Stimulated activated CD4-positive, alpha-beta T cell treated with anti-CD3 and anti-CD28 coated beads, Interleukin-4, amount 100 ng/mL, for 48 hours (primary cell): Measurements from ENCODE around the gene GADD45G.

Source experiments
- DNase-seq, 2 donors: peaks; one replicate each; pipeline ENCODE4 v3.0.0-alpha.2; 2020; ENCODE audit warnings: low read depth in 2 of 2

The GADD45G gene

GRCh38 chr9:89609426-89610006, 4.7 kb downstream of the GADD45G start:
- DNase-seq = no peak

GRCh38 chr9:89610391-89610925, 5.6 kb downstream of the GADD45G start:
- DNase-seq = no peak

GRCh38 chr9:89611425-89611824, 6.6 kb downstream of the GADD45G start:
- DNase-seq = no peak

GRCh38 chr9:89612566-89613278, 7.9 kb downstream of the GADD45G start:
- DNase-seq = no peak

- DNase-seq = no peak
Observed at GRCh38 chr9:89613912-89614892, 9.4 kb downstream of the GADD45G start.

- no peak for DNase-seq
Observed at GRCh38 chr9:89615661-89616060, 10.8 kb downstream of the GADD45G start.

- DNase-seq = no peak
Observed at GRCh38 chr9:89616411-89616810, 11.6 kb downstream of the GADD45G start.

GRCh38 chr9:89617978-89618377, 13.2 kb downstream of the GADD45G start:
- no peak for DNase-seq

GRCh38 chr9:89619019-89619418, 14.2 kb downstream of the GADD45G start:
- DNase-seq = no peak

GRCh38 chr9:89619424-89620138, 14.8 kb downstream of the GADD45G start:
- DNase-seq = no peak

- no peak for DNase-seq
Observed at GRCh38 chr9:89621031-89621430, 16.2 kb downstream of the GADD45G start.

- DNase-seq = no peak
Observed at GRCh38 chr9:89621676-89622075, 16.9 kb downstream of the GADD45G start.

- DNase-seq = no peak
Observed at GRCh38 chr9:89622933-89623861, 18.4 kb downstream of the GADD45G start.

GRCh38 chr9:89623925-89624420, 19.2 kb downstream of the GADD45G start:
- DNase-seq = no peak

GRCh38 chr9:89625721-89626687, 21.2 kb downstream of the GADD45G start:
- no peak for DNase-seq

GRCh38 chr9:89626741-89627265, 22.0 kb downstream of the GADD45G start:
- no peak for DNase-seq

GRCh38 chr9:89628601-89629000, 23.8 kb downstream of the GADD45G start:
- no peak for DNase-seq

GRCh38 chr9:89629081-89629976, 24.5 kb downstream of the GADD45G start:
- DNase-seq = no peak
